ENCODE results near the gene COL6A3.
"Not testable (repeated sequence)": the region's sequence is repeated elsewhere in the genome, so short reads cannot be mapped to it uniquely, and the experiment has no call there.

Gene COL6A3

DNA sequence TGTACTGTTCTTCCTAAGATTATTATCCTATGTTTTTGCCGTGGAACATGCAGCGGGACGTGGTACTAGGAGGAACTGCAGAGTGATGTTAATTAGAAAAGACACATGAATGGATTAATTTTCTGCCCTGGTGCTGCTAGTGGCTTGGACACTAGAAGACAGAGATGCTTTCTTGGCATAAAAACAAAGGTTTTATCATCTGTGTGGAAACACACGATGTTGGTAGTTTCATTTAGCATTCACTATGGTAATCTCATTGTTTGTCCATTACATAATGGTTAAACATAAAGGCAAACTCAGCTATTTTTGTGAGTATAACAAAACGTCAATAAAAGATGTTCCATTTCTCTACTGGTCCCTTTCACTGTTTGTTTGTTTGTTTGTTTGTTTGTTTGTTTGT is 22.8 kb downstream of the COL6A3 start:
- in situ Hi-C loops (cut with HindIII; ENCODE audit: low sequenced_read_pairs), result no loop called here

- in situ Hi-C loops (cut with HindIII; ENCODE audit: low sequenced_read_pairs), result no loop called here
These were observed 23.7 kb downstream of the COL6A3 start for GRCh38 chr2:237390235-237390634.

DNA sequence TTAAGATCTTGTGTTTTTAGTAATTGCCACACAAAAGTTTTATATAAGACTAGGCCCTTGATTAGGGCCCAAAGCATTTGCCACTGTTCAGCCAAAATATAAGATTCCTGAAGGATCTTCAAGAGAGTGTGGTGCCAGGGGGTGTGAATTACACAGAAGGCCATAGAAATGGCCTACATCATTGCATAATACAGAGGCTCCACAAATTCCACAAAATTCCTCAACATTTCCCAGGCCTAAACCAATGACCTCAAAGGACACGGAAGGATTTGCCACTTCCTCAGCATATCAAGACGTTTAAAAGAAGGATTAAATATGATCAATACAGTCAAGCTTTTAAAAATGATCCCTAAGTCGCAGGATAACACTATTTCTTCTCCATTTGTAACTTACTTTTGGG is 24.1 kb downstream of the COL6A3 start:
- in situ Hi-C loops (cut with HindIII; ENCODE audit: low sequenced_read_pairs), result no loop called here

DNA sequence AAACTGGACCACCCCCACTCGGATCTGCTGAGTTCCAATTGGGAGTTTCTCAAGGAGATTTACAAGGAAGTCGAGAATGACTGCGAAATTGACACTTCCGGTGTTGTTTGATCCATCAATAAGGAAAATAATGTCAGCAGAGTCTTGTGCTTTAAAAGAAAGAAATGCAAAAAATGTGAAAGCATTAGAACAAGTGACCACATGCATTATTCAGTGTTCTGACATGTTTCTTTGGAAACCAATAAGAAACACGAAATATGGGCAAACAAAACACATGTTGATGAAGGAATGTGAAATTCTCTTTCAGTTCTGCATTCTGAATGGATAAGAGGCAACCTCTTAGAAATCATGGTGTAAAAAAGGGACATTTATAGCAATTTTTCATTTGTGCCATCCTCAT is 25.9 kb downstream of the COL6A3 start:
- in situ Hi-C loops (cut with HindIII; ENCODE audit: low sequenced_read_pairs), result no loop called here

DNA sequence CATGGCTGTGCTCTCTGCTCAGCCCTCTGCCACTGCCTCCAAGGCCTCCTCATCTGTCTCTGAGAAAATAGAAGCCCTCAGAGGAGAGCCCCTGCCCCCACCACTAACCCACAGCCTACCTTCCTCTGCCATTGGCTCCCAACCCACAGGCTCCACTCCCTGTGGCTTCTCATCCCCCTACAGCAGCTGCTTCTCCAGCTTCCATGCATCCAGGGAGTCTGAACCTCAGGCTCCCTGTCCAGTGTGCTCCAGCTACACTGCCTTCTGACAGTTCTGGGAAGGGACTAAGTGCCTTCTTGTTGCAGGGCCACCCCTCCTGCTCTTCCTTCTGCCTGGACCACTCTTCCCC is 29.3 kb downstream of the COL6A3 start:
- in situ Hi-C loops (cut with HindIII; ENCODE audit: low sequenced_read_pairs), result no loop called here

DNA sequence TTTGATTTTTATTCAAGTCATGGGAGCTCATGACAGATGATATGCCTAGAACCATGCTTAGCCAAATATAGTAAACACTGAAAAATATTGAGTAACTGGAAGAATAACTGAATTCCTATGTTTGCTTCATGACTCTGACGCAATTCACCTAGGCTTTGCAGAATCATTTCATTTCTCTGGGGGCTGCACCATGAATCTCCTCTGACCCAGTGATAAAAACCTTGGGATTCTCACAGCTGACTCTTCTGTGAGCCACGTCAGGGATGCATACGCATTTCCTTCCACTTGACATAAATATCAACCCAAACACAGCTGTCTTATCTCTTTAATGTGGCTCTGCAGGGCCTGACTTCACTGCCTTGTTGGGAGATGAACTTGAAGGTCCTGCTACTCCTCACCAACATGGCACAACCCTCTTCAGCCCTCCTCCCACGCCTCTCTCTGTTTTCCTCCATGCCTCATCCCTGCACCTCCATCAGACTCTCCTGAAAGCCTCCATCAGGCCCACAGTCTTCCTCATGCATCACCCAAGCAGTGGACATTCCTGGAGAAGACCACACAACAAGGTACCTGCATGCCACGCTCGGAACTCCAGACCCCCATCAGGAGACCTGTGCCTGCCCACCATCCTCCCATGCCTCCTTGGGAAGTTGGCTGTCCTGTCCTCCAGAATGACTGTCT is 29.8 kb downstream of the COL6A3 start:
- in situ Hi-C loops (cut with HindIII; ENCODE audit: low sequenced_read_pairs), result no loop called here

DNA sequence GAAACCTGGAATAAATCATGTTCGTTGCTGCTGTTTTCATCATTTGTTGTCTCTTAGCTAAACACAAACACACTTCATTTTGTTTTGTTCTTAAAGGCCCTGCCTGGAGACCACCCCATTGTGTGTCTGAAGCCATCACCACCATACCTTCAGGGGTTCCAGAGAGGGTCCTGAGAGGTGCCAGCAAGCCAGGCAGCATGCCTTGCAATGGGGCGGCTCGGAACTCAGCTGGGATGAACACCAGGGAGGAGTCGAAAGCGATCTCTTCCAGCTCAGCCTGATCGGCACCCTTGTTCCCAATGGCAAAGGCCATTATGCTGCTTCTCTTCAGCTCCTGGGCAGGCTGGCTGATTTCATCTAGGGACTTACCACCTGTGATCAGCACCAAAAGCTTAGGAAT is 33.2 kb downstream of the COL6A3 start:
- in situ Hi-C loops (cut with HindIII; ENCODE audit: low sequenced_read_pairs), result no loop called here

GRCh38 chr2:237379636-237380035 is 34.3 kb downstream of the COL6A3 start:
- in situ Hi-C loops (cut with HindIII; ENCODE audit: low sequenced_read_pairs), result no loop called here

DNA sequence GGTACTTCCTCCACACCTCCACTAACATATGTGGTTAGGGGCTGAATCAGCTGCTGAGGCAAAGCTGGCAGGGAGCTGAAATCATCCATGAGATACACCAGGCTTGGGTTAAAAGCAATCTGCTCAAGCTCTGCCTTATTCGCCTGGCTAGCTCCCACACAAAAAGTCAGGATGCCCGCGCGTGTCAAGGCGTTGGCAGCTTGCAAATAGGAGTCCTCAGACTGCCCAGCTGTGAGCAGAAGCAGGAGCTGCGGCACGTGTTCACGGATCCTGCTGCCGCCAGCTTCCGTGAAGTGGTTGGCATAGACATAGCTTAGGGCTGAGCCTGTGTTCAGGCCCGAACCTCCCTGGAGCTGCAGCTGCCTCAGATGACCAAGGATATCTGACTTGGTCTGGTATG is 35.3 kb downstream of the COL6A3 start:
- in situ Hi-C loops (cut with HindIII; ENCODE audit: low sequenced_read_pairs), result no loop called here

- in situ Hi-C loops (cut with HindIII; ENCODE audit: low sequenced_read_pairs), result no loop called here
These were observed 39.5 kb downstream of the COL6A3 start for GRCh38 chr2:237374284-237375060.

- in situ Hi-C loops (cut with HindIII; ENCODE audit: low sequenced_read_pairs), result no loop called here
These were observed 42.1 kb downstream of the COL6A3 start for GRCh38 chr2:237371856-237372255.

GRCh38 chr2:237365671-237366070 is 48.3 kb downstream of the COL6A3 start:
- in situ Hi-C loops (cut with HindIII; ENCODE audit: low sequenced_read_pairs), result no loop called here

DNA sequence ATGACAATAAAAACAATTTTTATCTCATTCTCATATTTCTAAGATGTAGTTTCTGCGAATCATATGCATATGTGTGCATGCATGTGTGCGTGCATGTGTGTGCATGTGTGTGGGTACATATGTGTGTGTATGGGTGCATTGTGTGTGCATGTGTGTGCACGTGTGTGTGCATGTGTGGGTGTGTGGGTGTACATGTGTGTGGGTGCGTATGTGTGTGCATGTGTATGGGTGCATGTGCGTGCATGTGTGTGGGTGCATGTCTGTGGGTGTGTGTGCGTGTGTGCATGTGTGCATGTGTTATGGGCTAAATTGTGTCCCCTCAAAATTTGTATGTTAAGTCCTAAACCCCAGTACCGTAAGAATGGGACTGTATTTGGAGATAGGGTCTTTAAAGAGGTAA is 49.3 kb downstream of the COL6A3 start:
- in situ Hi-C loops (cut with HindIII; ENCODE audit: low sequenced_read_pairs), result no loop called here

- in situ Hi-C loops (cut with HindIII; ENCODE audit: low sequenced_read_pairs), result no loop called here
These were observed 52.6 kb downstream of the COL6A3 start for GRCh38 chr2:237361194-237362004.

DNA sequence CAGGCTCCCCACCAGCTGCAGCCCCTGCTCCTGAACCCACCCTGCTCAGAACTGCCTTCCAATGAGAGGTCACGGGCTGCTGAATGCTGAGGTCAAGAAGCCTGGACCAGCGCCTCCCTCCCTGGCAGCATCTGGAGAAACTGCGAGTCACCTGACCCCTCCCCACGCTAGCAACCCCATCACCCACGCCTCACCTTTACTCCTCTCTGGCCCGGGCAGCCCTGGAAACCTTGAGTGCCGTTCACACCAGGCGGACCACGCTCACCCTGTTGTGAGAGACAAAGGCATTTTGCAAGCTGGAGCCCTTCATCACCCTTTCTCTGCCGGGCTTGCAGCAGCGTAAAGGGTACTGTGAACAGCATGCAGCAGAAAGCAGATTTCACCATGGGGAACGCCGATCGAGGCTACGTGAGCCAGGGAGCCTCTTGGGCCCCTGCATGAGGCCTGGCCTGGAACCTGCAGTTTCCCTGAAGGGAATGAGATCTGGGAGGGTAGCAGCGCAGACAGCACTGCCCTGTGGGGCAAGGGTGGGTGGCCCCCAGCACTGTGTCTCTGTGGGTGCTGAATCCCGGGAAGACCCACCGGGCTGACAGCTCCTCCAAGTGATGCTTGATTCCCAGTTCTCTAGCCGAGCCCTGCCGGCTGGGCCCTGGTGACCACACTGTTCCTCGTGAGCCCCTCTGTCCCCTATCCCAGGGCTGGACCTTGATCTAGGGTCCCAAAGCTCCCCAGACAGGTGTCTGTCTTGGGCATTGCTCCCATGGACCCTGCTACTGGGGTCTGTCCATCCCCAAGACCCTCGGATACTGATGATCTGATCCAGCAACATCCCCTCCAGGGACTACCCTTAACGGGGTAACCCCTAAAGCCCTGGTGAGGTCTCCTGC is 53.8 kb downstream of the COL6A3 start:
- in situ Hi-C loops (cut with HindIII; ENCODE audit: low sequenced_read_pairs), result no loop called here

- in situ Hi-C loops (cut with HindIII; ENCODE audit: low sequenced_read_pairs), result no loop called here
These were observed 54.5 kb downstream of the COL6A3 start for GRCh38 chr2:237359518-237359840.

GRCh38 chr2:237358721-237359517 is 55.0 kb downstream of the COL6A3 start:
- in situ Hi-C loops (cut with HindIII; ENCODE audit: low sequenced_read_pairs), result no loop called here

GRCh38 chr2:237355701-237356100 is 58.3 kb downstream of the COL6A3 start:
- in situ Hi-C loops (cut with HindIII; ENCODE audit: low sequenced_read_pairs), result no loop called here

- in situ Hi-C loops (cut with HindIII; ENCODE audit: low sequenced_read_pairs), result no loop called here
These were observed 59.1 kb downstream of the COL6A3 start for GRCh38 chr2:237354892-237355291.

DNA sequence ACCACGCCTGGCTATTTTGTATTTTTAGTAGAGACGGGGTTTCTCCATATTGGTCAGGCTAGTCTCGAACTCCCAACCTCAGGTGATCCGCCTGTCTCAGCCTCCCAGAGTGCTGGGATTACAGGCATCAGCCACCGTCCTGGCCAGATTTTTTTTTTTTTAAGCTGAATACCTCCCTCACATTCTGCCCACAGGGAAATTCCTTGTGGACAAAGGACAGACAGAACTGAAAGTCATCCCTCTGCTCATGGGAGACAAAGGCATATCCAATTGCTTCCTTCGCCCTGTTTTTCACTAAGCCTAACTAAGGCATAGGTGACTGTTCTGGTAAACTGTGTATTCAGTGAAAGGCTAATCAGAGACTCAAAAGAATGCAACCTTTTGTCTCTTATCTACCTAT is 59.8 kb downstream of the COL6A3 start:
- in situ Hi-C loops (cut with HindIII; ENCODE audit: low sequenced_read_pairs), result not testable (repeated sequence)
